ENCODE measurements around the gene TSHB. TPM values are rescaled to one million over a fixed set of nuclear protein-coding genes. Genes with fewer than 3 reads are reported as not detected.
"Not testable (repeated sequence)": the region's sequence is repeated elsewhere in the genome, so short reads cannot be mapped to it uniquely, and the experiment has no call there.

Gene TSHB
- not detected for total RNA-seq

DNA sequence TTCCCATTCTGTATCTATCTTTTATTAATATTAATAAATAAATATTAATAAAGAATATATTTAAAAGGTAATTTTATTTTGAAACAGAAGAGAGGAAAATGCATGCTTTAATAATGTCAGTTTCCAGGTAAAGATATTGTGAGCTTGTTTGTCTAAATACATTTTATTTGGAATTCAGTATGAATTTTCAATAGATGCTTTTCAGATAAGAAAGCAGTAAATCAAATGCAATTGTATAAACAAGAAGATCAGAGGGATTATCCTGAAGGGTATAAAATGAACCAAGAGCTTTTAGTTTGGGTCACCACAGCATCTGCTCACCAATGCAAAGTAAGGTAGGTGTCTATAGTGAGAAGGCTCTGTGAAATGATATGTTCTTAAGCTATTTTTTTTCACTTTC lies at the start of gene TSHB:
TSS of gene TSHB (plus strand) at position 301 of the 400 bp plus-strand sequence. CDS start 3,537 bp downstream, outside the sequence.
- Mint-ChIP-seq H3K4me3 (no peak within 1 kb of the TSS), H3K27ac (no peak within 1 kb of the TSS), H3K36me3 (ENCODE audit: insufficient read depth in 2 of 2) (no peaks in the 10 kb centered on the region), H3K9me3 (no peaks in the 10 kb centered on the region), H3K27me3 (ENCODE audit: low read depth) (no peaks in the 10 kb centered on the region), H3K4me1 (ENCODE audit: low read depth) (no peaks in the 10 kb centered on the region)
- DNase-seq: no peak
- ATAC-seq (replicated peaks in 1 of 2): no peak

DNA sequence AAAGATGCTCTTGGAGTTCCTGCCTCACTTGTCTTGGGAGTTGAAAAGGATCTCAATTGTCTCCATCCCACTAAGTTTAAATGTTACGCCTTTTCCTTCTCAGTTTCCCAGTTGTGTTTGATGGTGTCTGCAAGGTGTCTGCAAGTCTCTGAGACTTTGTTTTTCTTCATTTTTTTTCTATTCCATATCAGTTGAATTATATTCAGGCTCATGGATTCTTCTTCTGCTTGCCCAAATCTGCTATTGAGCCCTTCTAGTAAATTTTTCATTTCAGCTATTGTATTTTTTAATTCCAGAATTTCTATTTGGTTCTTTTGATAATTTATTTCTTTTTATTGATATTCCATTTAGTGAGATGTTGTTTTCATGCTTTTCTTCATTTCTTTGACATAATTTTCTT lies 47.4 kb upstream of the TSHB start:
- H3K27ac Mint-ChIP-seq: no peak overlapping the region
- H3K27me3 Mint-ChIP-seq (ENCODE audit: low read depth): no peaks in the 10 kb centered on the region
- H3K4me3 Mint-ChIP-seq: no peak overlapping the region
- ATAC-seq (replicated peaks in 1 of 2) (no peak), DNase-seq (no peak)
- no peaks in the 10 kb centered on the region for H3K4me1 Mint-ChIP-seq (ENCODE audit: low read depth)
- H3K36me3 Mint-ChIP-seq (ENCODE audit: insufficient read depth in 2 of 2): peaks cover 6 to 12% of the 10 kb centered on the region in 2 donors
- peaks cover 12% of the 10 kb centered on the region in 2 donors for H3K9me3 Mint-ChIP-seq

GRCh38 chr1:114986286-114986685 lies 43.3 kb upstream of the TSHB start:
- no peak for ATAC-seq (replicated peaks in 1 of 2)
- peaks cover 4% of the 10 kb centered on the region for H3K27me3 Mint-ChIP-seq (ENCODE audit: low read depth)
- H3K9me3 Mint-ChIP-seq: peaks cover 19 to 20% of the 10 kb centered on the region in 2 donors
- no peak overlapping the region for H3K4me3 Mint-ChIP-seq
- H3K4me1 Mint-ChIP-seq (ENCODE audit: low read depth): no peaks in the 10 kb centered on the region
- H3K27ac Mint-ChIP-seq: no peak overlapping the region
- DNase-seq: no peak
- H3K36me3 Mint-ChIP-seq (ENCODE audit: insufficient read depth in 2 of 2): peaks cover 11 to 21% of the 10 kb centered on the region in 2 donors

- Mint-ChIP-seq H3K36me3 (ENCODE audit: insufficient read depth in 2 of 2) (peaks cover 5 to 11% of the 10 kb centered on the region in 2 donors), H3K4me1 (ENCODE audit: low read depth) (no peaks in the 10 kb centered on the region), H3K27me3 (ENCODE audit: low read depth) (peaks cover 4% of the 10 kb centered on the region), H3K9me3 (peaks cover 10 to 11% of the 10 kb centered on the region in 2 donors), H3K27ac (no peak overlapping the region), H3K4me3 (no peak overlapping the region)
- DNase-seq: no peak
- ATAC-seq (replicated peaks in 1 of 2): no peak
These were observed 41.5 kb upstream of the TSHB start for GRCh38 chr1:114988095-114988494.

DNA sequence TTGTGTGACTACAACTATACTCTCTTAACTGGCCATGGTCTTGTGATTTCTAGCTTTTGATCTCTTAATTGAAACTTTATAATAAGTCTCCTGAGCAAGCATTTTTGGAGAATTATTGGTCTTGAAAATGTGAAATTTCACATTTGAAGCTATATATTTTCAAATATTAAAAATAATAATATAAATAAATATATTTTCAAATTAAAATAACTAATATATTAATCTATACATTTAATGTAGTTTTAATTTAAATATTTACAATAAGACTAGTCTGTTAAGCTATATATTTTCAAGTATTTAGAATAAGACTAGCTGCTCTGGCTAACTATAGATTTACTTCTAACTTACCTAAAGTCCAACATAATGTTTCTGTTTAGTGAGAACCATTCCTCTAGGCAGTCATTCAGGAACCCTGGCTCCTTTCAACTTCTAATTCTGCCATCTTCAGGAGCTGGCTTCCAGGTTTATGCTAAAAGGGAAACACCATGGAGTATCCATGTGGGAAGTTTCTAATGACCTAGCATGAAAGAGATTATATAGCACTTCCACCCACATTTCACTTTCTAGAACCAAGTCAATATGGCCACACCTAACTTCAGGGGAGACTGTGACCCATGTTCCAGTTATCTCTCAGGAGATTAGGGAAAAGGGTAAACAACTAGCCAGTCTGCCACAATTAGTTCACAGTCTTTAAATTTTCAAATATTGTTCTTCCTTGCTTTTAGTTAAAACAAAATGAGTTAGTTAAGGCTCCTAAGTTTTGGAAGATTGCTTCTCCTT lies 31.9 kb upstream of the TSHB start:
- Mint-ChIP-seq H3K4me3 (no peak overlapping the region), H3K27ac (no peak overlapping the region), H3K9me3 (no peaks in the 10 kb centered on the region), H3K27me3 (ENCODE audit: low read depth) (peaks cover 6% of the 10 kb centered on the region), H3K36me3 (ENCODE audit: insufficient read depth in 2 of 2) (no peaks in the 10 kb centered on the region), H3K4me1 (ENCODE audit: low read depth) (no peaks in the 10 kb centered on the region)
- ATAC-seq (replicated peaks in 1 of 2) (no peak), DNase-seq (no peak)

DNA sequence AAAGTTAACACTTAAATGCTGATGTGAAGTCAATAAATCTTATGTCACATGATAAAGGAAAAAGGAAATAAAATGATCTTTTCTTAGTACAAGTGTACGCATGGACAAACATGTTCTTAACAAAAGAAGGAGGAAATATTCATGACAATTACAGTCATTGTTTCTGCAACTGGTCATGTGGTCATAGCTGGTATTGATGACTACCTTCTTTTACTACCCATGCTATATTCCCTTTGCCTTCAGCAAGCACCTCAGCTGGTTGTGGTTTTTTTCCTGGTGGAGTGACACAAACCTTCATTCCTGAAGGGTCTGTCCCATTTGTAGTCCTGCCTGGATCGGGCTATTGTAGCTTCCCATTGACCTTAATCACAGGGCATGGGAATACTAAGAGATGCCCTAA lies 23.4 kb upstream of the TSHB start:
- Mint-ChIP-seq H3K27me3 (ENCODE audit: low read depth) (peaks cover 6% of the 10 kb centered on the region), H3K9me3 (peaks cover 0 to 2% of the 10 kb centered on the region in 2 donors), H3K36me3 (ENCODE audit: insufficient read depth in 2 of 2) (peaks cover 0 to 2% of the 10 kb centered on the region in 2 donors), H3K4me3 (no peak overlapping the region), H3K4me1 (ENCODE audit: low read depth) (no peaks in the 10 kb centered on the region), H3K27ac (no peak overlapping the region)
- ATAC-seq (replicated peaks in 1 of 2): no peak
- DNase-seq: no peak

GRCh38 chr1:115012006-115012405 lies 17.6 kb upstream of the TSHB start:
- Mint-ChIP-seq H3K4me3 (no peak overlapping the region), H3K36me3 (ENCODE audit: insufficient read depth in 2 of 2) (no peaks in the 10 kb centered on the region), H3K27ac (no peak overlapping the region), H3K9me3 (peaks cover 2% of the 10 kb centered on the region in 2 donors), H3K27me3 (ENCODE audit: low read depth) (no peaks in the 10 kb centered on the region), H3K4me1 (ENCODE audit: low read depth) (no peaks in the 10 kb centered on the region)
- ATAC-seq (replicated peaks in 1 of 2) (no peak), DNase-seq (no peak)

- Mint-ChIP-seq H3K27ac (no peak overlapping the region), H3K9me3 (peaks cover 2 to 4% of the 10 kb centered on the region in 2 donors), H3K36me3 (ENCODE audit: insufficient read depth in 2 of 2) (no peaks in the 10 kb centered on the region), H3K27me3 (ENCODE audit: low read depth) (no peaks in the 10 kb centered on the region), H3K4me3 (no peak overlapping the region), H3K4me1 (ENCODE audit: low read depth) (no peaks in the 10 kb centered on the region)
- no peak for ATAC-seq (replicated peaks in 1 of 2)
- DNase-seq: no peak
These were observed 17.2 kb upstream of the TSHB start for GRCh38 chr1:115012434-115012833.

- no peaks in the 10 kb centered on the region for H3K4me1 Mint-ChIP-seq (ENCODE audit: low read depth)
- no peak overlapping the region for H3K27ac Mint-ChIP-seq
- no peak for ATAC-seq (replicated peaks in 1 of 2)
- H3K9me3 Mint-ChIP-seq: peaks cover 2 to 4% of the 10 kb centered on the region in 2 donors
- no peak overlapping the region for H3K4me3 Mint-ChIP-seq
- no peak for DNase-seq
- no peaks in the 10 kb centered on the region for H3K36me3 Mint-ChIP-seq (ENCODE audit: insufficient read depth in 2 of 2)
- H3K27me3 Mint-ChIP-seq (ENCODE audit: low read depth): no peaks in the 10 kb centered on the region
These were observed 15.8 kb upstream of the TSHB start for GRCh38 chr1:115013792-115014191.

DNA sequence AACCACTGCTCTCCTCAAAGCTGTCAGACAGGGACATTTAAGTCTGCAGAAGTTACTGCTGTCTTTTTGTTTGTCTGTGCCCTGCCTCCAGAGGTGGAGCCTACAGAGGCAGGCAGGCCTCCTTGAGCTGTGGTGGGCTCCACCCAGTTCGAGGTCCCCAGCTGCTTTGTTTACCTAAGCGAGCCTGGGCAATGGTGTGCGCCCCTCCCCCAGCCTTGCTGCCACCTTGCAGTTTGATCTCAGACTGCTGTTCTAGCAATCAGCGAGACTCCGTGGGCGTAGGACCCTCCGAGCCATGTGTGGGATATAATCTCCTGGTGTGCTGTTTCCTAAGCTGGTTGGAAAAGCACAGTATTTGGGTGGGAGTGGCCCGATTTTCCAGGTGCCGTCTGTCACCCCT lies 10.1 kb upstream of the TSHB start:
- H3K36me3 Mint-ChIP-seq (ENCODE audit: insufficient read depth in 2 of 2); DNase-seq; H3K27ac Mint-ChIP-seq; H3K4me1 Mint-ChIP-seq (ENCODE audit: low read depth); H3K9me3 Mint-ChIP-seq; ATAC-seq (replicated peaks in 1 of 2); H3K4me3 Mint-ChIP-seq: not testable (repeated sequence)
- H3K27me3 Mint-ChIP-seq (ENCODE audit: low read depth): peaks cover 11% of the 10 kb centered on the region

- DNase-seq (no peak), ATAC-seq (replicated peaks in 1 of 2) (no peak)
- Mint-ChIP-seq H3K27me3 (ENCODE audit: low read depth) (peaks cover 11% of the 10 kb centered on the region), H3K4me1 (ENCODE audit: low read depth) (no peaks in the 10 kb centered on the region), H3K27ac (no peak overlapping the region), H3K36me3 (ENCODE audit: insufficient read depth in 2 of 2) (no peaks in the 10 kb centered on the region), H3K9me3 (peaks cover 1 to 3% of the 10 kb centered on the region in 2 donors), H3K4me3 (no peak overlapping the region)
These were observed 8.5 kb upstream of the TSHB start for GRCh38 chr1:115021145-115021544.

GRCh38 chr1:115023593-115023992 lies 6.0 kb upstream of the TSHB start:
- H3K4me3 Mint-ChIP-seq: no peak overlapping the region
- H3K36me3 Mint-ChIP-seq (ENCODE audit: insufficient read depth in 2 of 2): no peaks in the 10 kb centered on the region
- peaks cover 11% of the 10 kb centered on the region for H3K27me3 Mint-ChIP-seq (ENCODE audit: low read depth)
- H3K4me1 Mint-ChIP-seq (ENCODE audit: low read depth): no peaks in the 10 kb centered on the region
- DNase-seq (no peak), ATAC-seq (replicated peaks in 1 of 2) (no peak)
- no peaks in the 10 kb centered on the region for H3K9me3 Mint-ChIP-seq
- no peak overlapping the region for H3K27ac Mint-ChIP-seq

DNA sequence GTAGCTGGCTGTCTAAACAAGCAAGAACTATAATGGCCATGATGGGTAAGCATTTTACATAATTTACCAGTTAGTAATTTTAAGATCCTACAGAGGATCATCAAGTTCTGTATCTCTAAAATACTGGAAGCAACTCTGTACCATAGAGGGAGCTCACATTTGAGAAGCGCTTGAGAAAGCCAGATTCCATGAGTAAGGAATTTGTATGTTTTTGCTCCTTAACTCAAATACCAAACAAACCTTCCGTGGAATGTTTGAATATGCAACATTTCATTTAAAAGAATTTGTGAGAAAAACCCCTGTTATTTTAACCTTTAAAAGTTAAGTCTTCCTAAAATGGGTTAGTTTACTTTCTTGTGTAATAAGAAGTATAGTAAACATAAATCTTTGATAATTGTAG lies 2.0 kb downstream of the TSHB start:
- Mint-ChIP-seq H3K27ac (no peak overlapping the region), H3K4me3 (no peak overlapping the region), H3K9me3 (no peaks in the 10 kb centered on the region), H3K27me3 (ENCODE audit: low read depth) (no peaks in the 10 kb centered on the region), H3K4me1 (ENCODE audit: low read depth) (no peaks in the 10 kb centered on the region), H3K36me3 (ENCODE audit: insufficient read depth in 2 of 2) (no peaks in the 10 kb centered on the region)
- ATAC-seq (replicated peaks in 1 of 2): no peak
- DNase-seq: no peak

DNA sequence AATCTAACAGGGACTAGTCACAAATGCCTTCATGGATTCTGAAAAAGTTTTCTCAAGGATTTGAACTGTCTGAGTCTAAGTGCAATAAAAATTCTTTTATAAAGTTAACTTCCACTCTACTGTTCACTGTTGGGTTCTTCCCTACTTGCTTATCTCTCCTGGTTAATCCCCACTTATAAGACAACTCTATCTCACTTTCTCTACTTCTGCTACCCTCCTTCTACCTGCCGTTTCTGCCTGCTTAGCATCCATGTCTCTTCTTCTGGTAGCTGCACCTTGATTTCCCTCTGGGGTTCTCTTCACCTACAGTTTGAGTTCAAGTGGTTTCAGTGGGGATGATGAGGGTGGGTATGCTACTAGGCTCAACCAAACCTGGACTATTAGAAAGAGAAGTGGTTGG lies 6.0 kb downstream of the TSHB start:
- DNase-seq (no peak), ATAC-seq (replicated peaks in 1 of 2) (no peak)
- H3K4me1 Mint-ChIP-seq (ENCODE audit: low read depth): no peaks in the 10 kb centered on the region

More for the DNA sequence above, 6.0 kb downstream of the TSHB start:
- H3K27me3 Mint-ChIP-seq (ENCODE audit: low read depth): no peaks in the 10 kb centered on the region
- H3K36me3 Mint-ChIP-seq (ENCODE audit: insufficient read depth in 2 of 2): no peaks in the 10 kb centered on the region
- H3K9me3 Mint-ChIP-seq: no peaks in the 10 kb centered on the region
- no peak overlapping the region for H3K27ac Mint-ChIP-seq
- no peak overlapping the region for H3K4me3 Mint-ChIP-seq

Data from activated T-cell treated with anti-CD3 and anti-CD28 coated beads, Interleukin-2, amount 50 U/mL, for 72 hours (primary cell).